ENCODE results near the gene TMEM132C.

TMEM132C gene

DNA sequence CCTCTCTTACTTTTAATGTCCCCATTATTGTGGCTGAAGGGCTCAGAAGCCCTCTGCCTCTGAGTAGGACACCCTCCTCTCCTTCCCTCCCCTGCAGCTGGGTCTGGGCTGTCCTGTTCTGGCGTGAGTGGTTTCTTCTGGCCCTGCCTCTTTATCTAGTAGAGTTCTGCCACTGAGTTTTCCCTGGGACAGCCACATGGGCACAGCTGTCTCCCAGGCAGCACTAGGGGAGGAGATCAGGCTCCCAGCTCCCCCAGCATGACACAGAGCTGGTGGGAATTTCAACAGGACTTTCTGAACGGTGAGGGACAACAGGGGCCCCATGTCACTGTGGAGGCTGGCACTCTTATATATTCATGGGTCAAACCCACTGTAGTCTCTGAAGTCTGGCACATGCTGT, 21.4 kb downstream of the TMEM132C start:
- no peak for DNase-seq (ENCODE audit: low spot score)

DNA sequence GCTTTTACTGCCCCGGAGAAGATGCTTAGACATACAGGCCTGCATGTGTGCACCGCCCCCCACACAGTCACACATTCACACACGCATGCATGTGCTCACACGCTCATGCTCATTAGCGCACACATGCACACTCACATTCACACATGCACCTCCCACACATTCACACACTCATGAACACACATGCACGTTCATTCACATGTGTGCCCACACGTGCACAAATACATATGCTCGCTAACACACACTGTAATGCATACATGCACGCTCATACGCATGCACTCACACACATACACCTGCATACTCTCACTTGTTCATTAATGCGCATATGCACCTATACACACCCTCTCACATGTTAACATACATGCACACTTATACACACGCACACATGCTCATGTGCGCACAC, 21.9 kb downstream of the TMEM132C start:
- DNase-seq (ENCODE audit: low spot score) = no peak

DNA sequence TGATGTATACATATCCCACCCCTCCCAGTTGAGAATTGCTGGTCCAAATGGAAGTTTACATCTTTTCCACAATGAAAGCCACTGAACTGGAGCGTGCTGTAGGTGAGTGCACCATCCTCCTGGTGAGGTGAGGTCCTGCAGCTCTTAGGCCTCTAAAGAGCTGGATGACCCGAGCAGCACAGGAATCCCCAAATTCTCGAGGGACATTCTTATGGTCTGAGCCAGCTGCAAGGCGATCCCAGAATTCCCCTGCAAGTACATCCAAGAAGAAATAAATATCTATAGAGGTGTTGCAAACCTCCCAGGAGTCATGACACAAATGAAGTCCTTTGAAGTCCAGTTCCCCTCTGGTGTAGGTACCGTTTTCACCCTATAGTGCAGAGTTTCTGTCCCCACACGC, 24.0 kb downstream of the TMEM132C start:
- no peak for DNase-seq (ENCODE audit: low spot score)

DNA sequence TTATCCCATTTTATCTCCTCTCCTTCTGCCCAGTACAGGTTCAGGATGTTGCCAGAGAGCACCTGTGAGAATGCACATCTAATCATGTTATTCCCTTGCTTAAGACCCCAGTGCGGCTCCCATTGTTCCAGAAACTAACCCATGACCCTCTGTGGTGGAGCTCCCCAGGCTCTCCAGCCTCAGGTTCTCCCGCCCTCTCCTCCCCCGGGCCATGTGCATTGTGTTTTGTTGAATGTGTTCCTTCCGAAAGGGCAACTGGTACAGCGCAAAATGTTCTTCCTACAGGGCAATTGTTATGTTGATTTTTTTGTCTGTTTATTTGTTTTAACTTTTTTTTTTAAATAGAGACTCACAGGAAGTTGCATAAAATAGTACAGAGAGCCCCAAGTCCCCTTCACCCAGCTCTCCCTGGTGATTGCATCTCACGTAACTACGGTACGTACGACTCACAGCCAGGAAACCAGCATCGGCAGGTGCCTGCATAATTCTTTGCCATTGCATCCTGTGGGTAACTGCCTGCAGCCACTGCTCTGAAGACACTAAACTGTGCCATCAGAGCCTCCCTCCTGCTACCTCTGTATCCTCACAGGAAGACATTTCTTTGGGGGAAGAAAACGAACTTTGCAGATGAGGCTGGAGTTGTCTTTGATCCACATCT, 31.2 kb downstream of the TMEM132C start:
- no peak for DNase-seq (ENCODE audit: low spot score)

DNA sequence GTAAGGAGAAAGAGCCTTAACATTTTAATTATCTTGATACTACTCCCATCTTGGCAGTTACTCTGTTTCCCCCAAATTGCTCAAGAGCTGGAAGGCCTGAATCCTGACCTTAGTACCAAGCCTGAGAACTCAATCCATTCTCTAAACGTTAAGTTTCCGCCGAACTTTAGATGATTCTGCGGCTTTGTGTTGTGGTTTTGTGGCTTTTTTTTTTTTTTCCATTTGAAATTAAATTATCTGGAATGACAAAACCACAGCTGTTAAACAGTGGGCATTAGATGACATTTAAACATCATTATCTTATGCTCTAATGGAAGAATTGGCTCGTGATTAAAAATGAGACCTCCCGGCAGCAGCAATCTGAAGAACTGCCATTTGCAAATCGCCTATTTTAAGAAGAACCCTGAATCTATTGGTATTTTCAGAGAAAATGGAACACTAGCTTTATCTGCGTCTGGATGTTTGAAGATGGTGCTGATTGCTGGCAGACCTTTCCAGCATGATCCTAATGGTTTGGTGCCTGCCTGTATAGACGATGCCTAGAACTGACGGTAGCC, 38.4 kb downstream of the TMEM132C start:
- DNase-seq (ENCODE audit: low spot score) = no peak

DNA sequence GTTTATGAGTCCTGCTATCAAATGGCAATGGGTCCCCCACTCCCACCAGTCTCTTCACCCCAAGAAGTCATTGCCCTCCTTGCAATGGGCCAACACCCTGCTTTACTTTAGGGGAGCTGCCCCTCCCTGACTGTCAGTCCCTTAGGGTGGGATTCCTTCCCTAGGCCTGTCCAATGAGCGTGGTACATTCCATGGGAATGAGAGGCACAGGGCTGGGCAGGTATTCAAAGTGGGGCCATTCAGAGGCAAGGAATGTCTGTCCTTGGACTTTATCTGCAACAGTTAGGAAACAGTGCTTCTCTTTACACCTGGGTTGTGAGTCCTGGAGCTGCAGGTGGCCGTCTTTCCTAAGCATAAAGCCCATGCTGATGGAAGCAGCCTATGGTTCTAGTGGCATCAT, 40.8 kb downstream of the TMEM132C start:
- no peak for DNase-seq (ENCODE audit: low spot score)

DNA sequence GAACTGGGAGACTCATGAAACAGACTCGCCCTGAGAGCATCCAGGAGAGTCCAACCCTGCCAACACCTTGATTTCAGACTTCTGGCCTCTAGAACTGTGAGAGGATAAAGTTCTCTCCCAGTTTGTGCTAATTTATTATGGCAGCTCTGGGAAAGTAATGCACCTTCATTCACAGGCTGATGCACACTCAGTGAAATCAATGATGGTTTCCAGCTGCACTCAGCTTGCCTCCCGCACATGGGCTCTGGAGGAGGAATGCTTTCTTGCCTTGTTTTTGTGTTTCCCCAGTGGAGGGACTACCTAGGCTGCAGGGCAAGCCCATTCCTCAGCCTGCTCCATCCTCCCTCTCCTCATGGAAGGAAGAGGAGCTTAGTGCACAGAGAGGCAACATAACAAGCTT, 45.7 kb downstream of the TMEM132C start:
- no peak for DNase-seq (ENCODE audit: low spot score)

DNA sequence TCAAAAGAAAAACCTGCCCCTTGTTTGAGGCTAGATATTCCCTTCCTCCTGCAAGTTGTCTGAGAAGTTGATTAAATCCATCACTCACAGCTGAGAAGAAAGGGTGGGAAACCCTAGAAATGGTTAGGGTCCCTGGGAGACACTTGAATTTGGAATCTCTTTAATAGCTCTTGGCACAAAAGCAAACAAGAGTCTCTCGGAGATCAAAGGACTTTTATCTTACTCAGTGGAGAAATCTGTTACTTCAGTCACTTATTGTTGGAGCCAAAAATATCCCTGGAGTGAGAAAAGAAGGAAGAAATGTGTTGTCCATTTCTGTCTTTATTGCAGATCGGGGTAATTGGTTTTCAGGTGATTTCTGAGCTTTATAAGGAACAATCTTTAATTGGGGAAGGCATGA, 47.0 kb downstream of the TMEM132C start:
- no peak for DNase-seq (ENCODE audit: low spot score)

DNA sequence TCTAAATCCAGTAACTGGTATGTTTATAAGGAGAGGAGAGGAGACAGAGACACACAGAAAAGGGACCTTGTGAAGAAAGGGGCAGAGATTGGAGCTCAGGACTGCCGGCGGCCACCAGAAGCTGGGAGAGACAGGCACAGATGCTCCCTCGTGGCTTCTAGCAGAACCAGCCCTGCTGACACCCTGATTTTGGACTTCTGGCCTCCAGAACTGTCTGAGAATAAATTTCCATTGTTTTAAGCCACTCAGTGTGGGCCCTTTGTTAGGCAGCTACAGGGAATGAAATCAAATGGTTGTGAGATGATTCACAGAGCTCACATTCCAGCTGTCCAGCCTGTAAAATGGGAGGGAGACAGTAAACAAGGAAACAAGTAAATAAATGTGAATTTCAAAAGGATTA, 47.6 kb downstream of the TMEM132C start:
- DNase-seq (ENCODE audit: low spot score) = no peak

DNA sequence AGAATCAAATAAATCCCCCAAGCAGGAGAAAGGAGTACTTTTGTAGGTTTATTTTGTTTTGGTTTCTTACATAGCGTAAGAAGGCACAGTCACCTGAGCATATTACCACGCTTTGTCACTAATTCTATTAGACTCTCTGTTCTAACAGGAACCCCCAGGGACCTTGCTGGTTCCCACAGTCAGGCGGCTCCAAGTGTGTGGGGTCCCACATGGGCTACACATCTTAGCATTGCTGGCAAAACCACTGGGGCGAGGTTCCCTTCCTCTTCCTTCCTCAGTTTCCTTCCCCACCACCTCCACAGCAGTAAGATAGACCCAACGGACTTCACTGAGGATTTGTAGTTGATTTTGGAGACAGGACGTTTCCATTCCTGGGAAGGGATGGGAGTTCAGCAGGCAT, 49.1 kb downstream of the TMEM132C start:
- DNase-seq (ENCODE audit: low spot score) = no peak

DNA sequence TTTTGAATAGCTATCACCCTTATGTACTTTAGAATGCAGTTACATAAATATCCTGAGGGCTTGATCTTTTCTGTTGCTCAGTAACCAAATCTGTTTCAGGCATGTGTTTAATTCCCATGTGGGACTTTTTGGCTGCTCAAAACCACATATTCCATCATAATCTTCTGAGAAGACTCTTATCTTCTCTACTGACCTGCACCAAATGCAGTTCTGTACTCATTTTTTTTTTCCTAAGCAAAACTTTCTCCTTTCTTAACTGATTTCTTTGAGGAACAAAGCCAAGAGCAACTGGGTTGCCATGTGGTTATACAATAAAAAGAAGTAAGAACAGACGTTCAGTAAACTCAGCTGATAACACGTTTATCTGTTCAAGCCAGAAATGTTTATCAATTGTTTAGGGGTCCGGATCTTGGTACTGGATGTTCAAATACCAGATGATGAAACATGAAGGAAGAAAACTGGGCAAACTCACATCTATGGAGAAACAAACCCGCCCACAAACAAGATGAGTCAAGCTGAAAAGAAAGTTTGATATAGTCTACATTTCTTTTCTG, 50.1 kb downstream of the TMEM132C start:
- DNase-seq (ENCODE audit: low spot score) = no peak

DNA sequence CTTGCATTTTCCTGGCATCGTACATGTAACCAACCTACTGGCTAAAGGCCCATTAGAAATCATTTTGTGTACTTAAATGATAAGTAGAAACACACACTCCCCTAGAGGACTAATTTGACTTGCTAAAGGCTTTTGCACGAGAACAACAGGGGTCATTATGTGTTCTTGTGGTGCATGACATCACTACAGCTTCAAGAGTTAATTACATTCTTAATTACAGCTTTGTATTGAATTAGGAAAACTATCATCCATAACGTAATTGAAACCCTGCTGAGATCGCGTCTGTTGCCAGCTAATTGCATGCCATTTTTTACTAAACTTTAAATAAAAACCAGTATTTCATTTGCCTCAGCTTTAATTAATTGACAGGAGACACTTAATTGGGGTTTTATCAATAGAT, 51.4 kb downstream of the TMEM132C start:
- no peak for DNase-seq (ENCODE audit: low spot score)

DNA sequence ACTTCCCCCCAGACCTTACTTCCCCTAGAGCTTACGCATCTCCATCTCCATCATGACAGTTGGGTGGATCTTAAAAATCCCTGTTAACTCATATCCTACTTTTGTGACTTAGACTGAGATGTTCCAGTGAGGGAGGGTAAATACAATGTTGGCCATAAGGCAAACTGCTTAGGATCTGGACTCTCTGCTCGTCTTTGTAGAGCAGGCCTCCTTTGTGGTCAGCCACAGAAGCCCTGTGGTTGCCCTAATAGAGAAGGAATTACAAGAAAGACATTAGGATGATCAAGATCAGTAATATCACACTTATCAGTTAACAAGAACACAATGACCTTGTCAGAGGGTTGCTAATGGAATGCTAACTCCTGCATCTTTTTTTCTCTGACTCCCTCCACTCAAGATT, 52.0 kb downstream of the TMEM132C start:
- no peak for DNase-seq (ENCODE audit: low spot score)

DNA sequence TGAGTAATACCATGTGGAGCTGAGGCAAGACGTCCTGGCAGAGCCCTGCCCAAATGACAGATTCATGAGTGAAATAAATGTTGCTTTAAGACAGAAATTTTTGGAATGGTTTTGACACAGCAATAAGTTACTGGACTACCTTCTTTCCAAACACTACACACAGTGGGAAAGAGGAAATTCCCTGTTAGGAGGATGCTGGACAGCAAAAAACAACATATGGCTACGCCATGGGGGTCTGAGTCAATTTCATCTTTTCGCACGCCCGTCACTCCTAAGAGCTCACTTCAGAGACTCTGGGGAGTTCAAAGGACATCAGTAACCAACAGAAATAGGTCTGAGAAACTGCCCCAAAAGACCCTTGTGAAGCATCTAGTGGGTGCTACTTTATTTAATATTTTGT, 55.4 kb downstream of the TMEM132C start:
- no peak for DNase-seq (ENCODE audit: low spot score)

DNA sequence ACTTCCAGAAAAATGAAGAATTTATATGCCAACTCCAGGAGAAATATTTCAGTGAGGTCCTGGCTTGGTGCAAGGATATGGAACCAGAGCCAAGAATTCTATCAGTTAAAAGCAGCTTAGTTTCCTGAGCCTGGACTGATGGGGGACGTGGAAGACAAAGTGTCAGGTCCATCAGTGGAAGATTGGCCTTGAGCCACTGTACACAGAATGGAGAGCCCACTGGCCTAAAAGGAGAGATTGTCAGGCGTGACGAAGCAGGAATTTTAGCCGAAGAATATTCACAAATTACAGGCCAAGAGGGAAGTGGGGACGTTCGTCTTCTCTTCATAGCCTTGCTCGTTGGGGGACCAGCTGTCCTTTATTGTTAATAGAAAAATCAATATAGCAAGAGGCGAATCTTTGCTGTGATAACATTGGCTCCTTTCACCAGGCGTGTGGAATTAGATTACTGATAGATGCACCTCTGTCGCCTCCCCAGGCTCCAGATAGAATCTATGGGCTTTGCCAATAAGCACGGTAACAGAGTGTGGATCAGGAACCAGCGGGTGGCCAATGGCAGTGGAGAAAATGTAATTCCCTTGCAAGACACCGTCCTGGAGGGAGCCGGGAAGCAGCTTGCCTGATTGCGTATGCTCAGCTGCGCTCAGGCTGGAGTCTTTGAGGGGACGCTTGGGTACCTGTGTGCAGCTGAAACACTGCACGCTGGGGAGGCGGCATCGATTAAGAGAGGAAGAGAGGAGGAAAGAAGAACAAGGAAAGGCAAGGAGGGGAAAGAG, 56.4 kb downstream of the TMEM132C start:
- no peak for DNase-seq (ENCODE audit: low spot score)

DNA sequence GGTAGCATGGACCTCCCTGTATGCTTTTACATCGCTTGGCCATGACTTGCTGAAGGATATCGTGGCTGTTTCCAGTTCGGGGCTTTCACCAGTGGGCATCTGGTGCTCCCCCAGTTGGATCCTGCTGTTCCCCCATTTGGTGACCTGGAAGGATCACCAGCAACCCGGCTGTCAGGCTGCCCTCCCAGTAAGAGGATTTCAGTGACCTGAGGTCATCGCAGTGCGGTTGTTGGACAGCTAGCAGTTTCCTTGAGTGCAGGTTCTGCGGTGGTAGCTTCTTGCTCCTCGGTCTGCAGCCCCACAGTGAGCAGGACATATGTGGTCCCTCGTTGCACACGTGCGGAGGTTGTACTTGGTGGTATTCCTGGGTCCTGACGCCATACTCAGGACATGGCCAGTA, 58.7 kb downstream of the TMEM132C start:
- DNase-seq (ENCODE audit: low spot score) = no peak

DNA sequence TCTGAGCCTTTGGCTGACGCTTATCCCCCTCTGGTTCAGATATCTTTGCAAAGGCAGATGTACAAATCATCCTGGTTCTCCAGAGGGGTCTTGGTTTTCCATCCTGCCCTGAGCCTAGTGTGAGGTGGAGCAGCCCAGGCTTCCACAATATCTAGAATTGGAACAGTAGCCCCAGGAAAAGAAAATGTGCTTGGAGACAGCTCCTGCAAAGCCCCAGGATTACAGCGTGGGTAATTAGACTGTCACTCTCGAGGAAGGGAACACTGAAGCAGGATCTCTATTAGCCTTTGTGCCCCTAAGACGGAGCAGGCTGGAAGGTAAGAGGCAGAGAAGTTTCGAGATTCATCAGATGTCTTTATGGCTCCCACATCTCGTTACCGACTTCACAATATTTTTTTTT, 59.4 kb downstream of the TMEM132C start:
- DNase-seq (ENCODE audit: low spot score) = no peak

DNA sequence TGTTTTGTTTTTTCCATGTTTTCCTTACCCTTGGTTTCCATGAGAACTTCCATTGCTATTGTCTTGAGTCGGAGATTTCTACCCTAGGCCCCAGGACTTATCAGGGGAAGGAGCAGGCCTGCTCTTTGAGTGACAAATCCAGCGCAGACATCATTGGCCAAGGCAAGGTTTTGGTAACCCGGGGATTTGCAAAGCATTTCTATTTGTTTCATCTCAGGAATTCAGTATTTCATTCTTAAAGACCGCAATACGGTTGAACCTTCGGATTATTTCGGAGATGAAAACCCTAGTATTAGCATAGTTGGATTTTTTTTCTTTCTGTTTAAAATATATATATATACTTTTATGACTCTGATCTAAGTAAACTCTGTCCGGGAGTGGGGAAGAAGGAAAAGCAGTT, 62.0 kb downstream of the TMEM132C start:
- no peak for DNase-seq (ENCODE audit: low spot score)

DNA sequence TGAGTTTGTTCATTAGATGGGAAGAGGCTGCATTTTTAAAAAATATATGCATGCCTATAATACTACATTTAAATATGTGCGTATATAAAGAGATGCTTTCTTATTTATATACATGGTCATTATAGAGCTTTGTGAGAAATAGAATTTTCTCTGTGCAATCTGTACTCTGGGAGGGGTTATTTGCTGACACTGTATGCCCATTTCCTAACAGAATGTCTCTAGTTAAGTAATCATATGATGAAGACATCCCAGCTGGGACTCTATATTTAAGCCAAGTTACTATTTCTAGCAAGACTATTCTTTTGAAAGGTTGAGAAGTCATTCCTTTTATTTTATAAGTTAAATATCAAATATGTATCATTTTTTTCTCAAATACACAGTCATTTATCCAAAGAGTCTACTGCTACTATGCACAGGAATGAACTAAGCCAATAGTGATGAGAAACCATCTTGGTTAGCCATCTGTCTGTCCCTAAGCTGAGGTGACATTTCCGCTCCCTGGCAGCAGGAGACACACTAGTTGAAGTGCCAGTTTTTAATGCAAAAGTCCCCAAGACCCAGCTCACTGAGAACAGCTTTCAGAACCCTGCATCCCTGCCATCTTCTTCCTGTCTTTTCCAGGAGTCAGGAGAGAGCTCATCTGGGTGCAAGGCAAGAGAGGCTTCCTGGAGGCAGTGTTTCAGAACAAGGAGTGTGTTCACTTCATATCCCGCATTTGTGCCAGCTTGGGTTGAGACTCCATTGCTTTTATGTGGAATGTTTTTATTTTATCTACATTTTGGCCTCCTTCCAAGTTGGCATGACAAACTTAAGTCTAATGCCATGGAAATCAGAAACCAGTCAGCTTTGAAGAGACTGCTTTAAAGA, 69.5 kb downstream of the TMEM132C start:
- no peak for DNase-seq (ENCODE audit: low spot score)

DNA sequence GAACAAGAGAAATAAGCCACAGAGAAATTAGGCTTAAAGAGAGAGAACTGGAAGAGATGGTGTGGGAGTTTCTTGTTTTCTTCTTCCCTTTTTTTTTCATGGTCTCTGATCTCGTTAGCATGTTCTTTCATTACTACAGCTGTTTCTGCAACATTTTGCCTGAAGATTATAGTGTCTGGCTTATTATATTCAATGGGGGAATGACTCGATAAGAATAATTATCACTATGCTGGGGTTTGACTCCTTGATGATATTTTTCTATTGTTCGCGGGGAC, 70.0 kb downstream of the TMEM132C start:
- DNase-seq (ENCODE audit: low spot score) = no peak

DNA sequence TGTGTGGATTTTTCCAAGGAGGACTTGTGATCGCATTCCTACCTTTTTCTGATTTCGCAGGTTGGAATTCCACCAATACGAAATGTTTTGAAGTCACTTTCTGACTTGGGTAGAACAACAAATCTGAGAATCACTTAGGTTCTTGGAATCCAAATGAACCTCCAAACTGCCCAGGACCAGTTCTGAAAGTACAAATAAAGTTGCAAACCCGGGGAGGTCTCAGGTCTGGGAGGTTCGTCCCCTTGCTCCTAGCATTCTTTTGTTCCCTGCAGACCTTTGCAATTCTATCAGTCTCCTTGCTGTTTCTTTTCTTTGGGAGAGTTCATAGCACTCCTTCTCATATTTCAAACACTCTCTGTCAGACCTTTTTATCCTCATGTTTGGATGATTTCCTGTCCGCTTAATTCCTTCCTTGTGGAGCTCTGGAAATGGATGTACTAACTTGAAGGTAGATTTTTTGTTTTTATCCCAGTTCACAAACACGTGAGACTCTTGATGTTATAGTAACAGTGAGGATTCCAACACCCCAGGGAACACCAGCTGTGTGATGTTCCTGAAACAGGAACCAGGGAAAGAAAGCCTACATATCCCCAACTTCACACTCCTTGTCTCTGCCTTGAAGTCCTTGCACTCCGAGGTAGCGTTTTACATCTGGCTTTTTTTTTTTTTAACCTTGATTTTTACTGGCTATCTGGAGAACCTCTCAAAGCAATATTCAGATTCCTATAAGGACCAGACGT, 70.6 kb downstream of the TMEM132C start:
- DNase-seq (ENCODE audit: low spot score) = no peak

All from LoVo (cell line).